PFSK-1 (cell line): ENCODE measurements around the gene FUS.
A peak's percentile ranks its signal among the peaks of the same experiment; 100 is the strongest.

Experiments
- FOXP2 ChIP-seq: optimal IDR thresholded peaks from 2 replicates; pipeline ENCODE3; 2011; ENCODE audit warnings: borderline replicate concordance, control low read depth, inconsistent platforms; ENCODE audit not compliant: insufficient read depth; ENCODE audit errors: extremely low read length, extremely low read depth
- POLR2AphosphoS5 ChIP-seq: IDR thresholded peaks from 2 replicates; pipeline ENCODE4 v1.6.1; 2012; ENCODE audit warnings: low read depth, mild to moderate bottlenecking, control low read depth, low read length, moderate library complexity
- SIN3A ChIP-seq: IDR thresholded peaks from 2 replicates; pipeline ENCODE4 v1.6.1; 2012; ENCODE audit warnings: mild to moderate bottlenecking, low read length, moderate library complexity, borderline replicate concordance; ENCODE audit not compliant: insufficient read depth
- TAF1 ChIP-seq: IDR thresholded peaks from 2 replicates; pipeline ENCODE4 v1.6.1; 2012; ENCODE audit warnings: low read length, control low read depth, borderline replicate concordance; ENCODE audit not compliant: insufficient read depth
- TF ChIP-seq, protein P1 (sequence below), 2 experiments: IDR thresholded peaks; 2 replicates each; pipeline versions ENCODE4 v1.6.1 to v1.8.0; 2011 to 2012; ENCODE audit warnings: low read depth in 2 of 2, low read length in 2 of 2, control low read depth in 1 of 2, inconsistent platforms in 1 of 2, mild to moderate bottlenecking in 1 of 2, moderate library complexity in 1 of 2; ENCODE audit not compliant: insufficient read depth in 1 of 2

The FUS gene

DNA sequence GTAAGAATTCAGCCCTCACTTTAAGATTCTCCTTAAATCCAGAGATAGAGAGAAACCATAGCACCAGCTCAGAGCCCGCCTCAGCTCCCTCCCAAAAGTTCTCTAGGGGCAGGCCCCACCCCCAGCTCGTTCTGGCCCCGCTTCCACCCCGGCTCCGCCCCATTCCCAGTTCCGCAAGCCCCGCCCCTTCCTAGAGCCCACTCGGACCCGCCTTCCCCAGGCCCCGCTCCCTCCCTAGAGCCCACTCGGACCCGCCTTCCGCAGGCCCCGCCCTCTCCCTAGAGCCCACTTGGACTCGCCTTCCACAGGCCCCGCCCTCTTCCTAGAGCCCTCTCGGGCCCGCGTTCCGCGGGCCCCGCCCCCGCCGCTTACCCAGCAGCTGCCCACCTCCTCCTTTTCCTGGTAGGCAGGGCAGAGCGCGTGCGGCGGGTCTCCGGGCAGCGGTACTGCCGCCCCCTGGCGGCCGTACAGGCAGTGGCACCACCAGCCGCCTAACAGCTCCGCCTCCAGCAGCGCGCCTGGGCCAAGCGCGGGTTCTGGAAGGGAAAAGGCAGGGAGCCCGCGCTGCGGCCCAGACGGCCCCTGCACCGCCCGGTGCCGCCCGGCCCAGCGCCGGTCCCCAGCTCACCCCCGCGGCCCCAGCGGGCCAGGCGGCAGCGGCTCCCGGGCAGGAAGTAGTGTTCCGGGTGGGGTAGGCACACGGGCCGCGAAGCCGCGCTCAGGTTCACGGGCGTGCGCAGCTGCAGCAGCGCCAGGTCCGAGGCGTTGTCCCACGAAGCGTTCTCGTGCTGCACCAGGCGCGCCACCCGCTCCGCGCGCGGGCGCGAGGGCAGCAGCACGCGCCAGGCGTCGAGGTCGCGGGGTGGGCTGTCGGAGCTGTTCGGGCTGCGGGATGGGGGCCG, 37.6 kb upstream of the FUS start:
- peak; percentile 57; the same call in 1 of the 2 replicates for TF ChIP-seq TAF1
- peak; percentile 63; the same call in 1 of the 2 replicates for TF ChIP-seq POLR2AphosphoS5
- no peak for TF ChIP-seq FOXP2

DNA sequence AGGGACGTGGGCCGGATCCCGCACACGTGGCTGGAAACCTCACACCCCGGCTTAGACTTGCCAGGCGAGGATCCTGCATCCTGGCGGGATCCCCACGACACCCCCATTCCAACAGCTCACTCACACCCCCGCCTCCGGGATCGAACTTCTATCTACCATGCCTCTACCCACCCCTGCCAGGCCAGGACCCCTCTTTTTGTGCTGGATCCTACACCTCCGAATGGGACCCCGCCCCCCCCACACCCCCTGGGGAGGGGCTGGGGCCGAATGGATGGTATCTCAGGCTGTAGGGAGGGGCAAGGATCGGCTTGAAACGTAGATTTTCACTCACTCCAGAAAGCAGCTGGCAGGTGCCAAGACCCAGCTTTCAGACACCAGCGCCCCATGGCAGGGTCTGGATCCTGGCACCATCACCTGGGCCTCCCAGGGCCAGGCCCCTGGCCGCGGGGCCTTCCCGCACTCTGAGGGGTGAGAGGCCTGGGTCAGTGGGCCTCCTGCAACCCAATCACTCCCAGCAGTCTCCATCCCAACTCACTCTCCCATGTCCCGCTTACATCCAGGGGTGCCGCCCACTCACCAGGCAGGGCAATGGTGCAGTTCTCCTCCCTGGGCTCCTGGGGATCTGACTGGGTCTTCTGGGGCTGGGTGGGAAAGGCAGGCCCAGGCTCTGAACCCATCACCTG, 36.8 kb upstream of the FUS start:
- TF ChIP-seq TAF1 (no peak), SIN3A (no peak), FOXP2 (no peak), POLR2AphosphoS5 (no peak)
- TF ChIP-seq, protein P1, sequence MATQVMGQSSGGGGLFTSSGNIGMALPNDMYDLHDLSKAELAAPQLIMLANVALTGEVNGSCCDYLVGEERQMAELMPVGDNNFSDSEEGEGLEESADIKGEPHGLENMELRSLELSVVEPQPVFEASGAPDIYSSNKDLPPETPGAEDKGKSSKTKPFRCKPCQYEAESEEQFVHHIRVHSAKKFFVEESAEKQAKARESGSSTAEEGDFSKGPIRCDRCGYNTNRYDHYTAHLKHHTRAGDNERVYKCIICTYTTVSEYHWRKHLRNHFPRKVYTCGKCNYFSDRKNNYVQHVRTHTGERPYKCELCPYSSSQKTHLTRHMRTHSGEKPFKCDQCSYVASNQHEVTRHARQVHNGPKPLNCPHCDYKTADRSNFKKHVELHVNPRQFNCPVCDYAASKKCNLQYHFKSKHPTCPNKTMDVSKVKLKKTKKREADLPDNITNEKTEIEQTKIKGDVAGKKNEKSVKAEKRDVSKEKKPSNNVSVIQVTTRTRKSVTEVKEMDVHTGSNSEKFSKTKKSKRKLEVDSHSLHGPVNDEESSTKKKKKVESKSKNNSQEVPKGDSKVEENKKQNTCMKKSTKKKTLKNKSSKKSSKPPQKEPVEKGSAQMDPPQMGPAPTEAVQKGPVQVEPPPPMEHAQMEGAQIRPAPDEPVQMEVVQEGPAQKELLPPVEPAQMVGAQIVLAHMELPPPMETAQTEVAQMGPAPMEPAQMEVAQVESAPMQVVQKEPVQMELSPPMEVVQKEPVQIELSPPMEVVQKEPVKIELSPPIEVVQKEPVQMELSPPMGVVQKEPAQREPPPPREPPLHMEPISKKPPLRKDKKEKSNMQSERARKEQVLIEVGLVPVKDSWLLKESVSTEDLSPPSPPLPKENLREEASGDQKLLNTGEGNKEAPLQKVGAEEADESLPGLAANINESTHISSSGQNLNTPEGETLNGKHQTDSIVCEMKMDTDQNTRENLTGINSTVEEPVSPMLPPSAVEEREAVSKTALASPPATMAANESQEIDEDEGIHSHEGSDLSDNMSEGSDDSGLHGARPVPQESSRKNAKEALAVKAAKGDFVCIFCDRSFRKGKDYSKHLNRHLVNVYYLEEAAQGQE (IDR thresholded peaks at IDR 0.05; ENCODE audit: insufficient read depth in 1 of 2, low read depth in 2 of 2, low read length in 2 of 2), result no peak

DNA sequence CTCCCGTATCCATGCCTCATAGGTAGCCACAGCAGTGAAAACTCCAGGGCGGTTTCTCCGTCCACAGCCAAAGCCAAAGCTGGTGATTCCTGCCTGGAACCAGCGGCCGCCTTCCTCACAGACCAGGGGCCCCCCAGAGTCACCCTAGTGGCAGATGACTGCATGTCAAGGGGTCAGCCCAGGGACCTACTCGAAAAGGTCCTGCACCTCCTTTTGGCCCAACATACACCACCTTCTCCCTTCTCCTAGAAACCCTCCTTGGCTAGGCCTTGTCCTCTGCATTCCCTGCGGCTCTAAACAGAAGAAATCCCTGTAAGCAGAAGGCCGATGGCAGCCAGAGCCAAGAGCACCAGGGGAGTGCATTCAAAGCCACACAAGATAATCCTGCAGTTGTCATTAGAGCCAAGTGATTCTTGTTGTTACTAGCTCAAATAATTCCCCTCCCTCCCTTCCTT, 36.2 kb upstream of the FUS start:
- TF ChIP-seq, protein P1 (IDR thresholded peaks at IDR 0.05; ENCODE audit: insufficient read depth in 1 of 2, low read depth in 2 of 2, low read length in 2 of 2), result no peak
- no peak for TF ChIP-seq SIN3A
- no peak for TF ChIP-seq TAF1
- TF ChIP-seq POLR2AphosphoS5, result no peak
- TF ChIP-seq FOXP2, result no peak

DNA sequence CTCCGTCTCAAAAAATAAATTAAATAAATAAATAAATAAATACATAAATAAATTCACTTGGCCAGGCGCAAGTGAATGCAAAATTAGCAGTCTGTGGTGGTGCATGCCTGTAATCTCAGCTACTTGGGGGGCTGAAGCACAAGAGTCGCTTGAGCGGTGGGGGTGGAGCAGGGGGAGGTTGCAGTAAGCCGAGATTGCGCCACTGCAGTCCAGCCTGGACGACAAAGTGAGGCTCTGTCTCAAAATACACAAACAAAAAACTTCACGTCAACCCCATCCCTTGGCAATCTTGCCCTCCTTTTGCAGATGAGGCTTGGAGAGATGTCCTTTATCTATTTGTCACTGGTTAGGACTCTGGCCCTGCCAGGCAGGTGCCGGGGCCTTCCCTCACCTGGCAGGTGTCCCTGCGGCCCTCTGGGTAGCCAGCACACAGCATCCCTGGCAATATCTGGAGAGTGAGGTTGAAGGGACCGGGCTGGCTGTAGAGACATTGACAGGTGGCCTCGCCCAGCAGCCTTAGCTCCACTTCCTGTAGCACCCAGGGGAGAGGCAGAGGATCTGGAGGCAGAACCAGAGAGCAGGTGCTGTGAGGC, 34.4 kb upstream of the FUS start:
- TF ChIP-seq SIN3A (no peak), FOXP2 (no peak), TAF1 (no peak), POLR2AphosphoS5 (no peak)
- TF ChIP-seq, protein P1 (IDR thresholded peaks at IDR 0.05; ENCODE audit: insufficient read depth in 1 of 2, low read depth in 2 of 2, low read length in 2 of 2), result no peak

DNA sequence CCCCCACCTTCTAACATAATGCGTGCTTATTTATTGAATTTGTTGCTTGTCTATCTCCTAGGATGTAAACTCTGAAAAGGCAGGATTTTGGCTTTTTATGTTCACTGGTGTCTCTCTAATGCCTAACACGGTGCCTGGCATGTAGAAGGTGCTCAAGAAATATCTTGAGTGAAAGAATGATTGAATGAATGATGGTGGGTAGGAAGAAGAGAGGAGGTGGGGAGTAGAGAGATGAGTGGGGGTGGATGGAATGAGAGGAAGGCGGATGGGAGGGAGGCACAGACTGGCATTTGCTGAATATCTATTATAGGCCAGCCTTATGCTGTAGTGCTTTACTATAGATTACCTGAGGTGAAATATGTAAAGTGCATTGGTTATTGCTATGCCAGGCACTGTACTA, 32.4 kb upstream of the FUS start:
- TF ChIP-seq TAF1, result no peak
- no peak for TF ChIP-seq POLR2AphosphoS5
- TF ChIP-seq FOXP2, result no peak
- TF ChIP-seq, protein P1 (IDR thresholded peaks at IDR 0.05; ENCODE audit: insufficient read depth in 1 of 2, low read depth in 2 of 2, low read length in 2 of 2), result no peak
